GM10248 (cell line): ENCODE measurements around the gene FOXP2.

Experiments used
- CTCF ChIA-PET: fragments of 300-600 bp; sonication (Branson Sonifier 250); formaldehyde crosslinking; extraction: SDS; loops from one replicate; lab custom pipeline; 2021; ENCODE audit warnings: antibody characterized with exemption; lab: Yijun Ruan, JAX
- POLR2A ChIA-PET: fragments of 350-650 bp; sonication (Branson Sonifier 250); formaldehyde crosslinking; extraction: SDS; loops from one replicate; lab custom pipeline; 2020; ENCODE audit warnings: antibody characterized with exemption; lab: Yijun Ruan, JAX
- DNase-seq: peaks from one replicate; pipeline ENCODE4 v3.0.0; 2012; ENCODE audit errors: extremely low spot score
- TF ChIP-seq, protein P1 (sequence below): IDR thresholded peaks from 2 replicates; pipeline ENCODE4 v1.5.1; 2012; ENCODE audit warnings: mild to moderate bottlenecking, low read depth; ENCODE audit errors: extremely low read depth, missing control alignments, control extremely low read depth

FOXP2 gene

DNA sequence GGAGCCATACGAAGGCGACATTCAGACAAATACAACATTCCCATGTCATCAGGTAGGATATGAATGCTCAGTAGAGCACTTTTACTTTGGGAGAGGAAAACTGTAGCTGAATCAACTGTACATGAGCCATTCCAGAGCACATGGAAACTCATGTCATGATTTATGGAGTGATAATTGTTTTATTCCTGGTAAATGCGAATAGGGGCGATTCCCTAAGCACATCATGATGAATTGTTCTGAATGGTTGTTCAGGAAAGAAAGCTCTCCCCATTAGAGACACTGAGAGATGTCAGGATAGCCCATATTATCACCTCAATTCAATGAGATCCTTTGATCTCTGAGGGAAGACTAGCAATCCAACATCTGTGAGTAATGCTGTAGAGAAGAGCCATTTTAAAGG is 243.6 kb downstream of the FOXP2 start:
- CTCF ChIA-PET, result interaction anchor here (1.4 kb wide), 1 partner anchor 17 kb away, joined by 5 read pairs; no protein-coding TSS in a partner anchor
- no peak for DNase-seq
- TF ChIP-seq, protein P1, sequence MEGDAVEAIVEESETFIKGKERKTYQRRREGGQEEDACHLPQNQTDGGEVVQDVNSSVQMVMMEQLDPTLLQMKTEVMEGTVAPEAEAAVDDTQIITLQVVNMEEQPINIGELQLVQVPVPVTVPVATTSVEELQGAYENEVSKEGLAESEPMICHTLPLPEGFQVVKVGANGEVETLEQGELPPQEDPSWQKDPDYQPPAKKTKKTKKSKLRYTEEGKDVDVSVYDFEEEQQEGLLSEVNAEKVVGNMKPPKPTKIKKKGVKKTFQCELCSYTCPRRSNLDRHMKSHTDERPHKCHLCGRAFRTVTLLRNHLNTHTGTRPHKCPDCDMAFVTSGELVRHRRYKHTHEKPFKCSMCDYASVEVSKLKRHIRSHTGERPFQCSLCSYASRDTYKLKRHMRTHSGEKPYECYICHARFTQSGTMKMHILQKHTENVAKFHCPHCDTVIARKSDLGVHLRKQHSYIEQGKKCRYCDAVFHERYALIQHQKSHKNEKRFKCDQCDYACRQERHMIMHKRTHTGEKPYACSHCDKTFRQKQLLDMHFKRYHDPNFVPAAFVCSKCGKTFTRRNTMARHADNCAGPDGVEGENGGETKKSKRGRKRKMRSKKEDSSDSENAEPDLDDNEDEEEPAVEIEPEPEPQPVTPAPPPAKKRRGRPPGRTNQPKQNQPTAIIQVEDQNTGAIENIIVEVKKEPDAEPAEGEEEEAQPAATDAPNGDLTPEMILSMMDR, result no peak
- POLR2A ChIA-PET, result no interaction called here

DNA sequence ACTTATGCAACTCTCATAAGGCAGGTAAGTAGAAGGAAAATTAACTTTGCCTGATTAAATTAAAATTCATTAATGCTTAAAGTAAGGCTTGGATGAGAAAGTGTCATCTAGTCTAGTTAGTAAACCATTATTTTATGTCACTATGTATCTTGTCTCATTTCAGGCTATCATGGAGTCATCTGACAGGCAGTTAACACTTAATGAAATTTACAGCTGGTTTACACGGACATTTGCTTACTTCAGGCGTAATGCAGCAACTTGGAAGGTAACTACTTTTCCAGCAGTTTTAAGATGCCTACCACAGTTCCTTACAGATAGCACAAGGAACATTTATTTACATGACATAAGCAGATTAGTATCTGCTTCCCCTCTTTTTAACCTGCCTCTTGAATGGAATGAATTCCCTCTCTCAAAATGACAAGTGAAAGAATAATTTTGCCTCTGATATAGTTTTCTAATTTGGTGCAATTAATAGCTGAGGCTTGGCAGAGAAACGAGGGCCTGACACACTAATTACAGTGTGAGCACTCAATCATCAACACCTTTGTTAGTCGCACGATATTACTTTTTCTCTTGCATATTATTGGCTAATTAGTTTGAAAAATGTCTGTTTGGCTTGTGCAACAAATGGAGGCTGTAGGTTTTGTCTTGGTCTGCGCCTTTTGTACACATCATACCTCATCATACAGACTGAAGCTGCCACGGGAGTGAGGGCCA is 245.0 kb downstream of the FOXP2 start:
- TF ChIP-seq, protein P1, result no peak
- CTCF ChIA-PET, result interaction anchor here (1.5 to 2.7 kb wide), 2 partner anchors 10 to 11 kb away, joined by 3 to 9 read pairs; no protein-coding TSS in a partner anchor
- DNase-seq, result no peak
- POLR2A ChIA-PET, result no interaction called here

DNA sequence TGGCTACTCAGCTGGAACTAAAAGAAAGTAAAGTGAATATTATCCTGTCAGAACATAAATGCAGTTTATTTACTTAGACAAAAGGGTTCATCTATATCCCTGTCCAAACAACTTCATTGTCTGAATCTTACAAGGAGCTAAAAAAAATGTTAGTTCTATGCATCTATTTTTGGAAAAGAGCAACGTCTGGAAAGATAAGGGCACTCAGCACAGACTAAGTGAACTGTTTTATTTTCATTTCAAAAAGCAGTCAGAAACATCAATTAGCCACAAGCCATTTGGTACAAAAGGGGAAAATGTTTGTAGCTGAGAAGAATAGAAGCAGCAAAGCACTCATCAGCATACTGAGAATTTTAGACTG is 245.5 kb downstream of the FOXP2 start:
- DNase-seq, result no peak
- POLR2A ChIA-PET, result no interaction called here
- CTCF ChIA-PET, result interaction anchor here (1.5 to 2.7 kb wide), 2 partner anchors 10 to 12 kb away, joined by 3 to 9 read pairs; no protein-coding TSS in a partner anchor
- TF ChIP-seq, protein P1, result no peak

DNA sequence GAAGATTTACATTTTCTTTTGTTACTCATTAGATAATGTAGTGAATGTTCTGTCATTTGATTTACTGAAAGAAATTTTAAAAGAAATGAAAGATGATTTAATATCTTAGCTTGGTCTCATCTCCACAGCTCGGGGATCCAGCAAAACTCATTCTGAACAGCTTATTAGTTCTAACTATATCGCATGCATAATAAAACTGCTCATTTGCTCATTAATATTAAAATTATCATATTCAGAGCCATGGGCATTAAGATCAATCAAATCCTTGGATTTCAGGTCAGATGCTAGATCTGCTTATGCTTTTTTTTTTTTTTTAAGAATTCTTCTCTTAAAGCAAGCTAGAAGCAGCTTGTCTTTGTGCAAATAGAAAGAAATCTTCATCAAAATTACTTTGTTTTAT is 246.1 kb downstream of the FOXP2 start:
- ChIA-PET POLR2A (no interaction called here), CTCF (interaction anchor here (1.5 to 2.7 kb wide), 3 partner anchors 9 to 17 kb away, joined by 3 to 9 read pairs (median 5); no protein-coding TSS in a partner anchor)
- DNase-seq, result no peak
- TF ChIP-seq, protein P1, result no peak

DNA sequence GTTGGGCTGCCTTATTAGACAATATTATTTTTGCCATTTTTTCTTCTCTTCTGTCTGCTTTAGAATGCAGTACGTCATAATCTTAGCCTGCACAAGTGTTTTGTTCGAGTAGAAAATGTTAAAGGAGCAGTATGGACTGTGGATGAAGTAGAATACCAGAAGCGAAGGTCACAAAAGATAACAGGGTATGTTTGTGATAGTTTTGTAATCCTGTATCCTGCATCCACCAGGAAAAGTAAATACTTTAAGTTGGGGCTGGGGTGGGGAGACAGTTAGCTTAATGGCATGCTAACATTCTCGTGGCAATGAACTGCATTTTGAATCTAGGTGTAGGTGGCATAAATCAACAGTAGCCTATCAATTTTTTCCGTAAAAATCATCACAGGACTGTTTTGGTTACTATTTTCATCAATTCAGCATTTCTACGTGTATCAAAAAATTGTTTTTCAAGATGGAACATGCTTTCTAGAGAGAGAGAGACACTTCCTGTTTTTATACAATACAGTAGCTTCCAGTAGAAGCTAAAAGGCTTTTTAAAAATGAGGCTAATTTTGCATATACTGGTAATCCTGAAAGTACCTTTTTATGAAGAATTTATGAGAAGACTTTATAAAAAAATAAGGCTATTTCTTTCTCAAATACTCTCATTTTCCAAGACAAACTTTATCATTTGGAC is 247.5 kb downstream of the FOXP2 start:
- TF ChIP-seq, protein P1, result no peak
- DNase-seq, result no peak
- CTCF ChIA-PET, result interaction anchor here (1.5 to 2.7 kb wide), 3 partner anchors 9 to 18 kb away, joined by 3 to 9 read pairs (median 5); no protein-coding TSS in a partner anchor
- POLR2A ChIA-PET, result no interaction called here

DNA sequence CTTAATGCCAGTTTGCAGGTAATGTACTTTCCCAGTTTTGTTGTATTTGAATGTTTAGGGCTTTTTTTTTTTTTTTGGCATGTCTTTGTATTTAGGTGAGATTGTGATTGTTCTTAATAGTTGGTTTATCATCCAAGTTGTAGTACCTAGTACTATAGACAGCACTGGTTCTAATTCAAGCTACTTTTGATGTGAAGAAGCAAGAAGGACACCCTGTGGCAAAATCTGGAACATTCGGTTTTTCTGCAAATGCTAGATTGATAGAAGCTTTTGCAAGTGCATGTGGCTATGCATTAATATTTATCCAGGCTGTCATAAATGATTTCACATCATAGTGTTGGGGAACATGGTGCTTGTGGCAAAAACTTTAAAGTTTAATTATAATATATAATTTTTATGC is 248.9 kb downstream of the FOXP2 start:
- no peak for DNase-seq
- TF ChIP-seq, protein P1, result peak; percentile 18
- CTCF ChIA-PET, result interaction anchor here (1.0 to 1.2 kb wide), 3 partner anchors 10 to 26 kb away, joined by 3 read pairs; no protein-coding TSS in a partner anchor
- POLR2A ChIA-PET, result no interaction called here
